Suprapubic skin (tissue), 4 donors: ENCODE results near the gene CIAO2B. TPM values are rescaled to one million over a fixed set of nuclear protein-coding genes. Genes with fewer than 3 reads are reported as not detected.

ENCODE experiments used
- DNase-seq, 2 donors: peaks; one replicate each; pipeline ENCODE4 v3.0.0-alpha.2; 2019; ENCODE audit warnings: low spot score in 2 of 2
- H3K27ac ChIP-seq: fragments of 200-600 bp; sonication (generic); one replicate; pipeline ENCODE4 v1.5.1; 2019
- H3K27me3 ChIP-seq: fragments of 200-600 bp; sonication (generic); one replicate; pipeline ENCODE4 v1.5.1; 2019
- H3K36me3 ChIP-seq: fragments of 200-600 bp; sonication (generic); one replicate; pipeline ENCODE4 v1.5.1; 2019
- H3K4me1 ChIP-seq: fragments of 200-600 bp; sonication (generic); one replicate; pipeline ENCODE4 v1.5.1; 2019
- H3K4me3 ChIP-seq: fragments of 200-600 bp; sonication (generic); one replicate; pipeline ENCODE4 v1.5.1; 2019; ENCODE audit warnings: mild to moderate bottlenecking
- H3K9me3 ChIP-seq: fragments of 200-600 bp; sonication (generic); one replicate; pipeline ENCODE4 v1.5.1; 2019
- EP300 ChIP-seq: sonication (generic); formaldehyde crosslinking; IDR thresholded peaks from one replicate; pipeline ENCODE4 v1.6.1; 2017; ENCODE audit warnings: antibody characterized with exemption
- POLR2A ChIP-seq, 2 donors: fragments of 450-650 bp; IDR thresholded peaks; one replicate each; pipeline ENCODE4 v1.6.1; 2017; ENCODE audit warnings: antibody characterized with exemption in 2 of 2, mild to moderate bottlenecking in 2 of 2, moderate library complexity in 2 of 2
- POLR2AphosphoS5 ChIP-seq, 3 donors: sonication (generic); formaldehyde crosslinking; IDR thresholded peaks; one replicate each; pipeline ENCODE4 v1.6.1; 2017; ENCODE audit warnings: antibody characterized with exemption in 3 of 3
- WGBS: methylation state at CpG from one replicate; pipeline ENCODE4 v1.1.5; 2018; 5-methylcytosine and 5-hydroxymethylcytosine counted together
- total RNA-seq, 4 donors: library from RNA; depleted of rRNA; stranded (reverse); fragments of >200 nt; gene quantifications; one replicate each; pipeline ENCODE4 v1.1.0, GENCODE V29; 2016
- TF ChIP-seq, protein P1 (sequence below), 2 donors: fragments of 200-600 bp in 1 of 2; fragments of 450-650 bp in 1 of 2; sonication (generic) in 1 of 2; IDR thresholded peaks; one replicate each; pipeline ENCODE4 v1.5.1; 2016 to 2019; ENCODE audit warnings: antibody characterized with exemption in 2 of 2, mild to moderate bottlenecking in 1 of 2, moderate library complexity in 1 of 2

The CIAO2B gene
- total RNA-seq, 4 donors from 2014 or later: 34.4 to 69.0 (median 45.0) TPM

DNA sequence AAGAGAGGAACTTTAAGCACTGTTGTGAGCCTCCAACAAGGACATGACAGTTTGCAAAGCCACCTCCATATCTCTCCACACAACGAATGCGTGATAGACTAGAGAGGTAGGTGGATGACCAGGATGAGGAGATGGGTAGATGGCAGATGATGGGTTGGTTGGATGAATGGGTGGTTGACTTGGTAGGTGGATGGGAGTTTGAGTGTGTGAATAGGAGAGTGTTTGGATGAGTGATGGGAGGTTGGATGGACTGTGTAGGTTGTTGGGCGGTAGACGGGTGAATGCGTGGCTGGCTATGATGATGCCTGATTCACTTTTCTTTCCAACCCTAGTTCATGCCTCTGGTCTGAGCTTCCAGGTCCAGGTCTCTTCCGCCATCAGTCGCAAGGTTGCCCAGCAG, 19.7 kb downstream of the CIAO2B start:
- no peaks in the 10 kb centered on the region for H3K9me3 ChIP-seq
- peaks cover 4% of the 10 kb centered on the region for H3K27me3 ChIP-seq
- WGBS: 95% methylated on average over 7 of the region's 7 CpGs
- no peak for DNase-seq
- TF ChIP-seq EP300 (no peak), POLR2AphosphoS5 (IDR thresholded peaks at IDR 0.05) (no peak), POLR2A (IDR thresholded peaks at IDR 0.05) (no peak)
- TF ChIP-seq, protein P1, sequence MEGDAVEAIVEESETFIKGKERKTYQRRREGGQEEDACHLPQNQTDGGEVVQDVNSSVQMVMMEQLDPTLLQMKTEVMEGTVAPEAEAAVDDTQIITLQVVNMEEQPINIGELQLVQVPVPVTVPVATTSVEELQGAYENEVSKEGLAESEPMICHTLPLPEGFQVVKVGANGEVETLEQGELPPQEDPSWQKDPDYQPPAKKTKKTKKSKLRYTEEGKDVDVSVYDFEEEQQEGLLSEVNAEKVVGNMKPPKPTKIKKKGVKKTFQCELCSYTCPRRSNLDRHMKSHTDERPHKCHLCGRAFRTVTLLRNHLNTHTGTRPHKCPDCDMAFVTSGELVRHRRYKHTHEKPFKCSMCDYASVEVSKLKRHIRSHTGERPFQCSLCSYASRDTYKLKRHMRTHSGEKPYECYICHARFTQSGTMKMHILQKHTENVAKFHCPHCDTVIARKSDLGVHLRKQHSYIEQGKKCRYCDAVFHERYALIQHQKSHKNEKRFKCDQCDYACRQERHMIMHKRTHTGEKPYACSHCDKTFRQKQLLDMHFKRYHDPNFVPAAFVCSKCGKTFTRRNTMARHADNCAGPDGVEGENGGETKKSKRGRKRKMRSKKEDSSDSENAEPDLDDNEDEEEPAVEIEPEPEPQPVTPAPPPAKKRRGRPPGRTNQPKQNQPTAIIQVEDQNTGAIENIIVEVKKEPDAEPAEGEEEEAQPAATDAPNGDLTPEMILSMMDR (IDR thresholded peaks at IDR 0.05): no peak
- H3K4me1 ChIP-seq: peaks cover 4% of the 10 kb centered on the region
- no peaks in the 10 kb centered on the region for H3K36me3 ChIP-seq
- H3K27ac ChIP-seq: no peak overlapping the region
- no peak overlapping the region for H3K4me3 ChIP-seq

DNA sequence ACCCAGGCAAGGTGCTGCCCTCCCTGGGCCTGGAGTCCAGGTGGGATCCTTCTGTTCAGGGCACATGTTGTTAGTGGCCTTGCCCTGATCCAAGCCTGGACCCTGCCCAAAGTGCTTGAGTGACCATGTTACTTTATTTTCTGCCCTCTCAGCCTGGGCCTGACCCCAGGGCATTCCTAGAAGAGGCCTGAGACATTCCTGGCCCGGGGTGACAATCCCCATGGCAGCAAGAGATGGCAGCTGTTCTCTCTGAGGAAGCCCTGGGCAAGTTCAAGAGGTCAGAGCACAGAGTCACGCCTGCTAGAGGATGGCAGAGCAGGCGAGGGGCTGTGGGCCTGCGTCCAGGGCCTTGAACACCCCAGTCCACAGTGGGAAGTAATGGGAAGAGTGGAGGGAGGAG, 20.5 kb downstream of the CIAO2B start:
- DNase-seq: no peak
- H3K9me3 ChIP-seq: no peaks in the 10 kb centered on the region
- no peak overlapping the region for H3K27ac ChIP-seq
- no peak overlapping the region for H3K4me3 ChIP-seq
- no peaks in the 10 kb centered on the region for H3K27me3 ChIP-seq
- TF ChIP-seq EP300 (no peak), POLR2AphosphoS5 (IDR thresholded peaks at IDR 0.05) (no peak), POLR2A (IDR thresholded peaks at IDR 0.05) (no peak)
- peaks cover 4% of the 10 kb centered on the region for H3K4me1 ChIP-seq
- no peaks in the 10 kb centered on the region for H3K36me3 ChIP-seq
- 83% methylated on average over 2 of the region's 4 CpGs for WGBS

DNA sequence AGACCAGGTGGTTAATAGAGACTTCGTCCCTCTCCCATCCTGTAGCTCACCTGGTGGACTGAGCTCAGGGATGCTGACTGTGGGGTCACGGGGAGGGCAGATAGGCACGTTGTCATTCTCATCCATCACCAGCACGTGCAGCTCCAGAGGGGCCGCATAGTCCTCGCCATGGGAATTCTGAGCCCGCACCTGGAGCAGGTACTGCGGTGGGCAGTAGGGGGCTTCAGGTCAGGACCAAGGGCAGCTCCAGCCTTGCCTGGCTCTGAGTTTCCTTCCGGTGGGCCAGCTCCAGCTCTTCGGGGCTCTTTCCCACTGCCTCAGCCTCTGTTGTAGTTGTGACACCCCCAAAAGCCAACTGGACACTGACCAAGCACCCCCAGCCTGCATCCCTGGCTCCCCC, 21.1 kb downstream of the CIAO2B start:
- H3K4me3 ChIP-seq: no peak overlapping the region
- DNase-seq: no peak
- TF ChIP-seq EP300: no peak
- TF ChIP-seq, protein P1 (IDR thresholded peaks at IDR 0.05): no peak
- H3K27me3 ChIP-seq: no peaks in the 10 kb centered on the region
- H3K4me1 ChIP-seq: peaks cover 4% of the 10 kb centered on the region
- no peak overlapping the region for H3K27ac ChIP-seq
- H3K9me3 ChIP-seq: no peaks in the 10 kb centered on the region
- no peaks in the 10 kb centered on the region for H3K36me3 ChIP-seq
- 35% methylated on average over 4 of the region's 10 CpGs for WGBS

DNA sequence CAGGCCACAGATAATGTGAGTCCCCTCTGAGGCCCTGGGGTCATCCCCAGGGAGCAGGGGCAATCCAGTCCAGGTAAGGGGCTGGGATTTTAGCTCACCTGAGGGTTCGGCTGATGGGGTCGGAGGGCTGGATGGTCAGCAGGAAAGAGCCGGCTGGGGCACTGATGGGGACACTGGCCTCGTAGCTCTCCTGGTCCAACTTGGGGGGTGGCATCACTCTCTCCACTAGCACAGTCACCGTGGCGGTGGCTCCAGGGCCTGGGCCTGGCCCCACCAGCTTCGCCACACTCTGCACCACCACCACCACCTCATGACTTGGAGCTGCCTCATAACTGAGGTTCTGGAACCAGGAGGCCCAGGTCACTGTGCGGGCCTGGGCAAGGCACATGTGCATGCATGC, 22.4 kb downstream of the CIAO2B start:
- no peaks in the 10 kb centered on the region for H3K27me3 ChIP-seq
- no peaks in the 10 kb centered on the region for H3K36me3 ChIP-seq
- TF ChIP-seq POLR2A (IDR thresholded peaks at IDR 0.05) (no peak), EP300 (no peak)
- TF ChIP-seq, protein P1 (IDR thresholded peaks at IDR 0.05): no peak
- no peak for DNase-seq
- peaks cover 4% of the 10 kb centered on the region for H3K4me1 ChIP-seq
- no peak overlapping the region for H3K4me3 ChIP-seq
- no peak overlapping the region for H3K27ac ChIP-seq
- H3K9me3 ChIP-seq: no peaks in the 10 kb centered on the region
- WGBS: no CpG with 5 or more reads among the region's 8 CpGs

DNA sequence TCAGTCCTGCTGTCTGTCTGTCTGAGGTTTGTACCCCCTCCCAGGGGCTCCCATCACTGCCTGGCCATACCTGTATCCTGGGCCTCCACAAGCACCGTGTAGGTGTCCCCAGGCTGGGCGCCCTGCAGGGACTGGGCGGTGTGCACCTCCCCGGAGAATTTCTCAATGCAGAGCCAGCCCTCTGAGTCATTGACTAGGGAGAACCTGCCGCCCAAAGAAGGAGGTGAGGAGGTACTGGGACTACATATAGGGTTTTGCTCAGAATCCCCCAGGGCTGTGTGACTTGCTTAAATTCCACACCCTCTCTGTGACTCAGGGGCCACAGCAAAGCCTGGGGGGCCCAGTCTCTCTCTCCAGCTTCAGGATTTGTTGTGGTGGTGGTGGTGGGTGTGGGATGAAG, 23.1 kb downstream of the CIAO2B start:
- H3K4me1 ChIP-seq: peaks cover 4% of the 10 kb centered on the region

More for the DNA sequence above, 23.1 kb downstream of the CIAO2B start:
- H3K27ac ChIP-seq: no peak overlapping the region
- no peak for DNase-seq
- TF ChIP-seq, protein P1 (IDR thresholded peaks at IDR 0.05): no peak
- TF ChIP-seq POLR2A (IDR thresholded peaks at IDR 0.05): no peak
- 40% methylated on average over 5 of the region's 5 CpGs for WGBS
- no peak overlapping the region for H3K4me3 ChIP-seq
- no peaks in the 10 kb centered on the region for H3K27me3 ChIP-seq
- no peaks in the 10 kb centered on the region for H3K36me3 ChIP-seq
- H3K9me3 ChIP-seq: no peaks in the 10 kb centered on the region
